GM12878 (cell line): ENCODE results near the gene LARP4. TPM values are rescaled to one million over a fixed set of nuclear protein-coding genes. Genes with fewer than 3 reads are reported as not detected.

ENCODE experiments used
- ATAC-seq: fragments of 200-7000 bp; cut with Tn5 transposase; 3 replicates; pipeline ENCODE4 v1.9.1; 2020; ENCODE audit warnings: mild to moderate bottlenecking, moderate library complexity
- BruUV-seq: library from RNA; stranded (reverse); fragments of 400-500 nt; replicated peaks from 2 replicates; lab custom pipeline; 2021; lab: Mats Ljungman, UMichigan
- CTCF ChIA-PET: fragments of 300-600 bp; sonication (Branson Sonifier 250); formaldehyde crosslinking; extraction: SDS; loops from one replicate; lab custom pipeline; 2021; ENCODE audit warnings: inconsistent platforms; lab: Yijun Ruan, JAX
- POLR2A ChIA-PET: fragments of 350-600 bp; formaldehyde crosslinking; extraction: SDS; loops from one replicate; lab custom pipeline; 2021; ENCODE audit warnings: inconsistent platforms; lab: Charles Lee
- RAD21 ChIA-PET: fragments of 300-600 bp; sonication (Branson Sonifier 250); formaldehyde crosslinking; loops from one replicate; lab custom pipeline; 2023; ENCODE audit warnings: antibody characterized with exemption; ENCODE audit not compliant: unreplicated experiment; lab: Charles Lee
- SMC1A ChIA-PET: fragments of 300-600 bp; sonication (Branson Sonifier 250); formaldehyde crosslinking; loops from one replicate; lab custom pipeline; 2023; ENCODE audit not compliant: unreplicated experiment, uncharacterized antibody; lab: Charles Lee
- DNase-seq: peaks from one replicate; pipeline ENCODE4 v3.0.0-alpha.2; 2011; ENCODE audit warnings: low read depth, low spot score
- FAIRE-seq: peaks from 3 replicates; lab custom pipeline; 2011; peaks lifted over from hg19 to GRCh38; lab: Jason Lieb, UNC
- H2AFZ ChIP-seq: 2 replicates; pipeline ENCODE4 v1.6.0; 2011; ENCODE audit warnings: low read depth, low read length, control low read depth; ENCODE audit not compliant: control insufficient read depth
- H3K27ac ChIP-seq: 2 replicates; pipeline ENCODE4 v1.5.1; 2011; ENCODE audit warnings: control low read depth; ENCODE audit not compliant: control insufficient read depth, insufficient read depth
- H3K27me3 ChIP-seq, 2 experiments: replicated peaks in 1 of 2; 2 replicates each; pipeline versions ENCODE4 v1.6.0 to v1.6.1; 2011; ENCODE audit warnings: low read length in 1 of 2; ENCODE audit not compliant: control insufficient read depth in 2 of 2, insufficient read depth in 2 of 2
- H3K36me3 ChIP-seq, 2 experiments: 2 replicates each; pipeline ENCODE4 v1.5.1; 2011; ENCODE audit warnings: low read length in 1 of 2; ENCODE audit not compliant: control insufficient read depth in 2 of 2, insufficient read depth in 2 of 2
- H3K4me1 ChIP-seq: 2 replicates; pipeline ENCODE4 v1.6.1; 2011; ENCODE audit warnings: mild to moderate bottlenecking, low read length, moderate library complexity, mixed read lengths; ENCODE audit not compliant: control insufficient read depth, insufficient read depth
- H3K4me2 ChIP-seq: 2 replicates; pipeline ENCODE4 v1.6.0; 2011; ENCODE audit warnings: control low read depth; ENCODE audit not compliant: control insufficient read depth, insufficient read depth
- H3K4me3 ChIP-seq: fragments of 200-600 bp; sonication (generic); 2 replicates; pipeline ENCODE4 v1.5.1; 2016
- H3K79me2 ChIP-seq: 2 replicates; pipeline ENCODE4 v1.6.0; 2011; ENCODE audit warnings: low read length; ENCODE audit not compliant: control insufficient read depth, insufficient read depth
- H3K9ac ChIP-seq: 2 replicates; pipeline ENCODE4 v1.8.0; 2011; ENCODE audit warnings: low read length, control low read depth, mixed read lengths; ENCODE audit not compliant: control insufficient read depth, insufficient read depth
- H3K9me3 ChIP-seq: replicated peaks from 3 replicates; pipeline ENCODE4 v1.5.1; 2011; ENCODE audit warnings: mild to moderate bottlenecking, low read length; ENCODE audit not compliant: control insufficient read depth, insufficient read depth
- H4K20me1 ChIP-seq: 2 replicates; pipeline ENCODE4 v1.6.0; 2011; ENCODE audit not compliant: control insufficient read depth, insufficient read depth
- ELK1 ChIP-seq: IDR thresholded peaks from 2 replicates; pipeline ENCODE4 v1.6.1; 2012; ENCODE audit warnings: low read depth, low read length, improper control_type of control experiment
- ETV6 ChIP-seq, 2 experiments: fragments of 450-650 bp in 1 of 2; IDR thresholded peaks in 1 of 2; conservative IDR thresholded peaks in 1 of 2; 2 replicates each; pipeline ENCODE4 v1.6.1; 2014; ENCODE audit warnings: antibody characterized with exemption in 1 of 2, borderline replicate concordance in 1 of 2, low read depth in 1 of 2, mild to moderate bottlenecking in 1 of 2, moderate library complexity in 1 of 2
- FOXK2 ChIP-seq: fragments of 450-650 bp; IDR thresholded peaks from 2 replicates; pipeline ENCODE4 v1.6.1; 2017; ENCODE audit warnings: mild to moderate bottlenecking, moderate library complexity
- PRDM15 ChIP-seq: fragments of 450-650 bp; formaldehyde crosslinking; IDR thresholded peaks from 2 replicates; pipeline ENCODE4 v1.4.0; 2020; ENCODE audit warnings: mild to moderate bottlenecking, moderate library complexity
- SIN3A ChIP-seq: IDR thresholded peaks from 2 replicates; pipeline ENCODE4 v1.6.1; 2012; ENCODE audit warnings: low read depth, low read length, improper control_type of control experiment
- SIX5 ChIP-seq: IDR thresholded peaks from 2 replicates; pipeline ENCODE4 v1.6.1; 2011; ENCODE audit warnings: mild to moderate bottlenecking, low read depth, low read length, moderate library complexity; ENCODE audit not compliant: severe bottlenecking
- SPI1 ChIP-seq: IDR thresholded peaks from 2 replicates; pipeline ENCODE4 v1.6.1; 2011; ENCODE audit warnings: low read depth, mild to moderate bottlenecking, low read length, moderate library complexity, borderline replicate concordance; ENCODE audit not compliant: insufficient read depth
- SREBF1 ChIP-seq: IDR thresholded peaks from 2 replicates; pipeline ENCODE4 v1.6.1; 2012; ENCODE audit warnings: mild to moderate bottlenecking, low read length
- ZNF384 ChIP-seq: IDR thresholded peaks from 2 replicates; pipeline ENCODE4 v1.6.1; 2012; ENCODE audit warnings: low read depth, mild to moderate bottlenecking, low read length, improper control_type of control experiment, borderline replicate concordance
- ZNF622 ChIP-seq: fragments of 450-650 bp; IDR thresholded peaks from 2 replicates; pipeline ENCODE4 v1.6.1; 2017; ENCODE audit warnings: mild to moderate bottlenecking, inconsistent platforms
- ZSCAN29 ChIP-seq: fragments of 450-650 bp; IDR thresholded peaks from 2 replicates; pipeline ENCODE4 v1.6.1; 2017; ENCODE audit warnings: mild to moderate bottlenecking, moderate library complexity
- WGBS: methylation state at CpG from one replicate; pipeline ENCODE4 v1.1.6; 2016; ENCODE audit warnings: low lambda C conversion rate; ENCODE audit not compliant: insufficient replicate concordance, insufficient coverage; ENCODE audit errors: missing lambda C conversion rate; 5-methylcytosine and 5-hydroxymethylcytosine counted together
- in situ Hi-C: fragments of 300-500 bp; cut with MboI; formaldehyde crosslinking; loops from 9 replicates; pipeline ENCODE4 v1.14.3; 2018; ENCODE audit warnings: mixed read lengths
- intact Hi-C: fragments of 100-400 bp; cut with micrococcal nuclease; formaldehyde crosslinking; loops from one replicate; pipeline ENCODE4 v1.14.2; 2022; ENCODE audit not compliant: unreplicated experiment
- polyA plus RNA-seq, 11 experiments: library from polyadenylated mRNA; depleted of rRNA in 4 of 11; unstranded in 6 of 11; stranded (reverse) in 5 of 11; fragments of >200 nt; fragmentation: Nextera tagmentation in 4 of 11; fragmentation: Illumina TruSeq in 1 of 11; extraction: Ambion mirVana in 4 of 11; extraction: Trizol in 1 of 11; gene quantifications; 1 replicate in 1 of 11; 2 replicates in 10 of 11; pipeline versions ENCODE4 v1.2.1 to v1.2.3, GENCODE V29; 2011 to 2016; ENCODE audit warnings: inconsistent platforms in 2 of 11, missing spikeins in 2 of 11, low read depth in 1 of 11
- total RNA-seq, 4 experiments: library from RNA; depleted of rRNA in 3 of 4; stranded (reverse); fragments of >200 nt in 3 of 4; fragmentation: Illumina TruSeq in 1 of 4; extraction: Trizol in 1 of 4; gene quantifications; 2 replicates each; pipeline versions ENCODE4 v1.2.1 to v1.2.3, GENCODE V29; 2013 to 2021

The LARP4 gene
- total and polyA plus RNA-seq, 10 of the 15 experiments (the other 5 are each of a cell fraction or from before 2014, with no cell fraction given): 24.1 to 72.6 (median 35.6) TPM

GRCh38 chr12:50483488-50483887 is 82.8 kb downstream of the LARP4 start:
- RAD21 ChIA-PET: no interaction called here
- Histone ChIP-seq H3K4me2 (no peak overlapping the region), H3K27me3 (no peaks in the 10 kb centered on the region), H3K4me3 (no peak overlapping the region), H3K79me2 (no peaks in the 10 kb centered on the region), H3K27ac (no peak overlapping the region), H4K20me1 (no peaks in the 10 kb centered on the region), H3K9me3 (no peaks in the 10 kb centered on the region), H3K4me1 (no peaks in the 10 kb centered on the region), H3K36me3 (no peaks in the 10 kb centered on the region), H2AFZ (no peak overlapping the region), H3K9ac (no peak overlapping the region)
- WGBS: 100% methylated on average over 1 of the region's 1 CpG
- ATAC-seq: no peak
- TF ChIP-seq ZNF384 (no peak), SREBF1 (no peak), SIN3A (no peak), ZSCAN29 (no peak), ZNF622 (no peak), FOXK2 (no peak), SIX5 (no peak), ELK1 (no peak), ETV6 (conservative IDR thresholded peaks at IDR 0.05 in 1 of 2, IDR thresholded peaks at IDR 0.05 in 1 of 2; ENCODE audit: borderline replicate concordance in 1 of 2, low read depth in 1 of 2) (no peak), SPI1 (no peak), PRDM15 (CRISPR knock-in tag) (no peak)
- CTCF ChIA-PET: interaction anchor here (1.1 kb wide), 1 partner anchor 20 kb away, joined by 3 read pairs; no protein-coding TSS in a partner anchor
- BruUV-seq: no TSS peak
- intact Hi-C loops: no loop called here
- no peak for FAIRE-seq
- in situ Hi-C loops: no loop called here
- DNase-seq: no peak
- SMC1A ChIA-PET: interaction anchor here (1.1 to 1.4 kb wide), 3 partner anchors 10 to 224 kb away, joined by 3 to 4 read pairs (median 3); no protein-coding TSS in a partner anchor
- POLR2A ChIA-PET: no interaction called here
